GF-D8 (cell line): Measurements from ENCODE around the gene FIBIN.
"Not testable (repeated sequence)": the region's sequence is repeated elsewhere in the genome, so short reads cannot be mapped to it uniquely, and the experiment has no call there.

Source experiments
- DNase-seq: peaks from one replicate; lab custom pipeline; 2025; lab: John Stamatoyannopoulos, UW

FIBIN gene

DNA sequence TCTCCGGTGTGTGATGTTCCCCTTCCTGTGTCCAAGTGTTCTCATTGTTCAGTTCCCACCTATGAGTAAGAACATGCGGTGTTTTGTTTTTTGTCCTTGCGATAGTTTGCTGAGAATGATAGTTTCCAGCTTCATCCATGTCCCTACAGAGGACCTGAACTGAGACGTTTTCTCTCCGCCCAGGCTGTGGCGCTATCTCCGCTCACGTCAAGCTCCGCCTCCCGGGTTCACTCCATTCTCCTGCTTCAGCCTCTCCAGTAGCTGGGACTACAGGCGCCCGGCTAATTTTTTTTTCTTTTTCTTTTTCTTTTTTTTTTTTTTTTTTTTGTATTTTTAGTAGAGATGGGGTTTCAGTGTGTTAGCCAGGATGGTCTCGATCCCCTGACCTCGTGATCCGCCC, 16.7 kb upstream of the FIBIN start:
- not testable (repeated sequence) for DNase-seq

DNA sequence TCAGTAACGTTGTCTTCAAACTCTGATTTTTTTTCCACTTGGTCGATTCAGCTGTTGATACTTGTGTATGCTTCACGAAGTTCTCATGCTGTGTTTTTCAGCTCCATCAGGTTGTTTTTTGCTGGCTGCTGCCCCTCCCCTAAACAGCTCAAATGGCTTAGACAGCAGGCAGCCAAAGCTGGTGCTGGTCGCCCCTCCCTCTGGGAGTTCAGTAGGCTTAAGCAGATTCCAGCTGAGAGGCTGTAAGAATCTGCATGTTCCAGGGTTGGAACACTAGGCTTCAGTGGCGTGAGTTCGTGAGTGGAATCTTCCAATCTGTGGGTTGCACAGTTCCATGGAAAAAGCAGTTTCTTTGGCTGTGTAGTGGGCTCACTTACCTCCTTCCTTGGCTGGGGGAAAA, 10.3 kb upstream of the FIBIN start:
- DNase-seq = no peak

DNA sequence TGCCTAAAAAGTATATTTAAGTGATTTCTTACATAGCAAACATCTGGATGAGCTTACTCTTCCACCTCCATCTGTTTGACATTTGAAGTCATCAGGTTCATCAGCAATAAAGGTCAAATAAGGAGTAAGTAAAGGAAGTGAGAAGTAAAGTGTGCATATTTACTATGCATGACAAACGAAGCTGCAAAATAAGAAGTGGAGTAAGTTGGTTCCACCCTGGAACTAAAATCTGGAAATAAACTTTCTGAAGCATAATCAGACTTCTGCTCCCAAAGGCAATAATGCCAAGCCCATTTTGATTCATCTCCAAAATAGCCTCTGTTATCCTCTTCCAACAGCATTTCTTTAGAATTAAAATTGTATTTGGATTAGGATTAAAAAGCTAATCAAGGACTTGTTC, 8.4 kb upstream of the FIBIN start:
- no peak for DNase-seq

DNA sequence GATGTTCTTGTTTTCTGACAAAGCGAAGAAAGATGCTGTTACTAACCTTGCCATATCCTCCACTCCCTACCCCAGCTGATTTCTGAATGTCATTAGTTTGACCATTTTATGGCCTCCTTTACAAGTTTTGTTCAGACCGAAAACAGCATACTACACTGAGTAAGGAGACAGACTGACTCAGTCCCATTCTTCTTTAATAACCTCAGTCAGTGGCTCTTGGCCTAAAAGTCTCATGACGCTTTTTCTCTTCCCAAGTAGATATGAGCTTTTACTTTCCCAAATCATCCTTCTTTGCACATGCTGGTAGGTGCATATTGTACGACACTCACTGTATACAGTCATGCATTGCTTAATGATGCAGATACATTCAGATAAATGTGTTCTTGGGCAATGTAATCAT, 8.0 kb upstream of the FIBIN start:
- no peak for DNase-seq

DNA sequence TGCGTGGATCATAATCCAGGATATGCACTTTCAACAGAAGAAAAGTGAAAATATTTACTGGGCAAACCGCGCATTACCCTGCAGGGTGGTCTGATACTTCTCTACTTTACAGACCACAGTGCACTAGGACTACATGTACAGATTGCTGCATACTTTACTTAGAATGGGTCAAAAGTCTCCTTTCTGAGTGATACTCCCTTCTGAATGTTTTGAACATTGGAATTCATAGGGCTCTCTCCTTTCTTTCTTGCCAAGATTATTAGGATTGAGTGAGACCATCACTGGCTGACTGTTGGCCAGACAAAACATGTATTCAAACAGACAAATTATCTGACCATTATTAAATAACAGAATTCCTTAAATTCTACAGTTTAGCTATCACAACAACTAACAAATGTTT, 6.6 kb upstream of the FIBIN start:
- DNase-seq = no peak

DNA sequence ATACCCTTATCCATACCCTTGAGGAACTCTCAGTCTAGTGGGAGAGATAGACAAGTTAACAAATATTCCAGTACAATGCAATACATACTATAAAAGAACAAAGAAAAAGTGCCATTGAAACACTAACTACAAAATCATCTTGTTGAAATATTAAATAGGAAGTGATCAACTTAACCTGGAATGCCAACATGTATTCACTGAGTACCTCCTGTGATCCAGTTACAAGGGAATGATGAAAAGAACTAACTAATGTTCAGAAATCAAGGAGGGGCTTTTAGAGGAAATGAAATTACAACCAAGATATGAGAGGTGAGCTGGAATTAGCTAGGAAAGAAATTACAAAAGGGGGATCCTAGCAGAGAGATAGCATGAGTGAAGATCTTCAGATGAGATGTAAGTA, 6.2 kb upstream of the FIBIN start:
- DNase-seq = no peak

DNA sequence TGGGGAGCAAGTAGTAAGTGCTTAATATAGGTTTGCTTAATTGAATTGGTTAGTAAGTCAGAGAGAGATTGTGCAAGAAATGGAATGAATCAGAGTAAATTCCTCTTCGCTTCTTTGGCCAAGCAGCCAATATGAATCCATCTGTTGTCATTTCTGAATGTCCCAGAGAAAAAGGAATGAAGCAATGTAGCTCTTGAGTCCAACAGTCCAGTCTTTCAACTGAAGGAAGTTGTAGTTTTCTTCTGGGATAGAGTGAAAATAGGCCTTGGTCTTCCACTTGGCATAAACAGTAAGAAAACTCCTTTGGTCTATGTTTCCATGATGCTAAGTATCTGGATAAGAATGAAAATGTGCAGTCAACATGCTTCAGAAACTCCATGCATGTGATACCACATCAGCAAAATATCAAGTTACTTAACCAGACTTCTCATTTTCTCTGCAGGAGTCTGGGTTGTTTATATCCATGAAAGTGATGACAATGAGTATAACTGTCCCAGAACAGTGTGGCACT, 1.8 kb upstream of the FIBIN start:
- no peak for DNase-seq

DNA sequence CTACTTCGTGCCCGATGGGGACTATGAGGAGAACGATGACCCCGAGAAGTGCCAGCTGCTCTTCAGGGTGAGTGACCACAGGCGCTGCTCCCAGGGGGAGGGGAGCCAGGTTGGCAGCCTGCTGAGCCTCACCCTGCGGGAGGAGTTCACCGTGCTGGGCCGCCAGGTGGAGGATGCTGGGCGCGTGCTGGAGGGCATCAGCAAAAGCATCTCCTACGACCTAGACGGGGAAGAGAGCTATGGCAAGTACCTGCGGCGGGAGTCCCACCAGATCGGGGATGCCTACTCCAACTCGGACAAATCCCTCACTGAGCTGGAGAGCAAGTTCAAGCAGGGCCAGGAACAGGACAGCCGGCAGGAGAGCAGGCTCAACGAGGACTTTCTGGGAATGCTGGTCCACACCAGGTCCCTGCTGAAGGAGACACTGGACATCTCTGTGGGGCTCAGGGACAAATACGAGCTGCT, 751 bp downstream of the FIBIN start:
- DNase-seq = no peak

DNA sequence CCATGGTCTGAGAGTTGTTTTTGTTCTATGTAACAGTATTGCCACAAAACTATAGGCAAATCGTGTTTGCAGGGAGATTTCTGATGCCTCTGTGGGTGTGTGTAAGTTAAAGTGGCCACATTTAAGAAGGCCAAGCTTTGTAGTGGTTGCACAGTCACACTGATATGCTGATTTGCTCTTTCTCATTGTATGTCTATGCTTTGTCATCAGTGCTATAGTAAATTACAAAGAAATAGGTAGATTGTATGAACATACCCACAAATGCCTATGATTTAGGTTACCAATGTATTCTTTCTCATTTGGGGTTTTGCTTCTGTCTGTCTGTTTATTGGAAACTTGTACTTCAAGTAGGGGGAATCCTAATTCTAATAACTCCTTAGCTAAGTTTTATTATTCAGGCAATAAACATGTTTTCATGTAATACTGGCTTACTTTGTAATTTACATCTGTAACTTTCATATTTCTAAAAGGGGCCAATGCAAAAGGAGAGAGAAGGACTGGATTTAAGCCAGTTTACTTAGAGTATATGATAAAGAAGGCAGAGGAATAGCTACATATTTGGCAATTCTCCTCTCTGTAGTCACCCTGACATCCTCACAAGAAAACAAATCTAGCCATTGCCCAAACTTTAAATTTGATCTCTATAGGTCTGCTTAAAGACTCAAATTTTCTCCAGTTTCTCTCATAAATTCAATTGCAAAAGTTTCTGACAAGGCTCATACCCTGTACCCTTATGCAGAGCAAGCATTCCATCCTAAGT, 2.0 kb downstream of the FIBIN start:
- DNase-seq = no peak

DNA sequence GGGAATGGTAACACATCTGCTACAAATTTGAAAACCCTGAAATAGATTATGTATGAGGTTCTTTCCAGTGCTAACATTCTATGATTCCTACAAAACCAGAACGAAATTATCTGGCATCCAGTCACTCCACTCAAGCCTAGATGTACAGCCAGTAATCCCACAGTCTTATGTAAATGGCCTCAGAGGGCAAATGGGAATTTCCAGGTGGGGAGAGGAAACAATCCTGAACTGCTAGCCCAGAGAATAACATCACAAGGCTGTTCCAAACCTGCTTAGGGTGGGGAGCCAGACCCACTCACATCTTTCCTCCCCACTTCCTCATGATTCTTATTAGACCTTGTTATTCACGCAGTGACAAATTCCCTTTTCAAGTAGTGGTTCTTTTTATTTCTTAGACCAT, 3.5 kb downstream of the FIBIN start:
- DNase-seq = no peak

DNA sequence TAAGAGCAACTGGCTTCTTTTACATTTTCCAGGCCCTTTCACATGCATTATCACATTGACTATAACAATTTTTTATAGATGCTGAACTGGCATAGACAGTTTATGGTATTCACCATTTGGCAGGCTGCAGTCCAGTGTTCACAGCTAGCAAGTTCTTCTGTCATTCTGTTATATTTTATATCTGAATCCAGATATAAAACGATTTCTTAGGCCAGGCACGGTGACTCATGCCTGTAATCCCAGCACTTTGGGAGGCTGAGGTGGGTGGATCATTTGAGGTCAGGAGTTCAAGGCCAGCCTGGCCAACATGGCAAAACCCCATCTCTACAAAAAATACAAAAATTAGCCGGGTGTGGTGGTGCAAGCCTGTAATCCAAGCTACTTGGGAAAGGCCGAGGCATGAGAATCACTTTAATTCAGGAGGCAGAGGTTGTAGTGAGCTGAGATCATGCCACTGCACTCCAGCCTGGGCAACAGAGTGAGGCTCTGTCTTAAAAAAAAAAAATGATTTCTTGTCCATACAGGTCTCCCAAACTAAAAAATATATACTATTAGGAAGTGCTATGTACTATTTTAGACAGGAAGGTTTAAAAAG, 7.3 kb downstream of the FIBIN start:
- not testable (repeated sequence) for DNase-seq

DNA sequence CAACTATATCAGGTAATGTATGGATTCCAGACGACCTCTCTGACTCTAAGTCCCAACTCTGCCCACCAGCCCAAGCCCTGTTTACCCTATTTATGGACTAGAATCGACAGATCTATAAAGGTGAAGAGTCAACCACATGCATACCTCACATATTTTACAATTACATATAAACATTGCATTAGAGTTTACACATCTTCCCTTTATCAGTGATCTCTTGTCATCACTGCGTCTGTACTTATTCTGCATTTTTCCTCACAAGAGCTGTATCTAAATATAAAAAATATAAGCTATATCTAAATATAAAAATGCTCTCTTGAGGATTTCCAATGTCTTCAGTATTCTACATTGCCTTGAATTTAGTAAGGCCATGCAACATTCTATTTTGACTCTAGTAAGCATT, 8.5 kb downstream of the FIBIN start:
- DNase-seq = no peak

DNA sequence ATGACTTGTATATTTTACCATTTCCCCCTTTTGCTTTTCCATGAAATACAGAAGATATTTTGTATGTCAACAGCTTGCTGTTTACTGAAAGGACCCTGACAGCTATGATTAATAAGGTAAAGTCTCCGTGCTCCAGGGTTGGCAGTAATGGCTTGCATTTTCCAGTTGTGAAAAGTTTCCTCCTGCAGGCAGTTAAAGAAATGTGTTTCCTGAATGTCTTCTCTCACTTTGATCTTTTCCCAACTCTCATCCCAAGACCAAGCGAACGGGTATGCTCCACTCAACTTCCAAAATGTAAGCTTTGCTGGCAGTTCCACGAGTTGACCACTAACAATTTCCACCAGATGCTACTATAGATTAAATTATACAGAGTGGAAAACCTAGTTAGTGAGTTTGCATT, 8.9 kb downstream of the FIBIN start:
- DNase-seq = no peak

DNA sequence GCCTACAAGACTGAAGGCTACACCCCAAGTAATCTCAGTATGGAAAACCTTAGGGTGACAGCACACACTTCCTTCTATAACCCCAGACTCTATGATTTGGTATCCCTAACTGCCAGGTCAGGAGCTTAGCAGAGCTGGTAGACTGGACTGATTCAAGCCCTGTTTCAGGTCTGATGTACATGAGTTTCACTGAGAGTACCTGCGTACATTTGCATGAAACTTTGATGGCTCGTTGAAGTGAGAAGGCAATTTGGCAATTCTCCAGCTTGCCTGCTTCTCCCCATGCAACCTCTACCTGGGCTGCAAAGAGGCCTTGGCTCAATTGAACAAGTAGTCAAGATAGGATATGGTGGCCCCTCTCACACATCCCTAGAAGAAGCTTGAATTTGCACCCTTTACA, 10.2 kb downstream of the FIBIN start:
- no peak for DNase-seq

DNA sequence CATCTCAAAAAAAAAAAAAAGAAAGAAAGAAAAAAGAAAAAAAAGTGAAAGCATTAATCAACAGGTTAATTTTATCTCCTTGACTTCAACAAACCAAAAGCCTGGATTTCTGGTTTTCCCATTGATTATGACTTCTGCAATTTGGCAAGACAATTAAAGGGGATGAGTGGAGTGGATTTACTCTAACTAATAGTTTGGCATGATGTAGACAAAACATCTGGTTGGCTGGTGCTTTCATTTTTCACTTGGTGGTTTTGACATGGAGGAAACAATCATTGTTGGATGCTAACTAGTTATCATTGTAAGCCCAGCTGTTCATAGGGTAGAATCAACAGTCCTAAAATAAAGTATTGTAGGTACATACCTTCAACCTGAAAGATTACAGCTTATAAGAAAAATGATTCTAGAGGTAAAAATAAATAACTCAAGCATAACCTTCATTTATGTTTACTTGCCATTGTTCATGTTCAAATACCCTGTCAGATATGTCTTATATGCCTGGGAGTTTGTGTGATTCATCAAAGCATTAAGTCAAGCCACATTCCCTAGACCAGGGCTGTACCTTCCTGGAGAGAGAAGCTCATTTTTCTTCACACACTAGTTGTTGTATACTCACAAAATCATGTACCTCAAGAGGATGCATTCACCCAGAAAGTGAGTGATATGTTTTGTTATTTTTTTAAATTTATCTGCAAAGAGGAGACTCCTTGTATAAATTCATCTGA, 15.1 kb downstream of the FIBIN start:
- DNase-seq = no peak

DNA sequence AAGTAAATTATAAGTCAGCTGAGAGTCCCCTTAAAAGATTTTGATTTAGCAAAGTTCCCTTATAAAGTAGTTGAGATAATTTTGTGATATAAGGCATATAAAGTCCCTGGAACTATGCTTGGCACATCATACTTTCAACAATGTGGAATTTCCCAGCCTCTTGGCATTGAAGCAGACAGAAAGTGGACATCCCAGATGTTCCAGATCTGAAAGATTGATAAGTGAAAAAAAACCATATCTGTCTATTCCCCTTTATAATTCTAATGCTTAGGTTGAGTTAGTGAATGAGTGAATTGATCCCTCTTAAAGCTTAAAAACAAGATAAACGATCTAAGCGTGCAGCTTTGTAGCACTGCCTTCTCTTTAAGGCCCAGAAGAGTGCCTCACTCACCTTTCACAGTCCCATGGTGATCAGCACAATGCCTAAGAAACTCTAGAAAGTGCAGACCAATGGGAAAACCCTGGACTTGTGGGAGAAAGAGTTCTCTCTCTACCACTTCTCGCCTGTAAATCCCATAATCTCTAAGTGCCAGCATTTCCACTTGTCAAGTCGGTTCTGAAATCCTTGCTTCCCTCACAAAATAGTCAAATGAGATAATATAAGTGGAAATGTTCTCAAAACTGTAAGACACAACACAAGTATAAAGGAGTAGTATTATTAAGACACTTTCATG, 17.8 kb downstream of the FIBIN start:
- DNase-seq = no peak

DNA sequence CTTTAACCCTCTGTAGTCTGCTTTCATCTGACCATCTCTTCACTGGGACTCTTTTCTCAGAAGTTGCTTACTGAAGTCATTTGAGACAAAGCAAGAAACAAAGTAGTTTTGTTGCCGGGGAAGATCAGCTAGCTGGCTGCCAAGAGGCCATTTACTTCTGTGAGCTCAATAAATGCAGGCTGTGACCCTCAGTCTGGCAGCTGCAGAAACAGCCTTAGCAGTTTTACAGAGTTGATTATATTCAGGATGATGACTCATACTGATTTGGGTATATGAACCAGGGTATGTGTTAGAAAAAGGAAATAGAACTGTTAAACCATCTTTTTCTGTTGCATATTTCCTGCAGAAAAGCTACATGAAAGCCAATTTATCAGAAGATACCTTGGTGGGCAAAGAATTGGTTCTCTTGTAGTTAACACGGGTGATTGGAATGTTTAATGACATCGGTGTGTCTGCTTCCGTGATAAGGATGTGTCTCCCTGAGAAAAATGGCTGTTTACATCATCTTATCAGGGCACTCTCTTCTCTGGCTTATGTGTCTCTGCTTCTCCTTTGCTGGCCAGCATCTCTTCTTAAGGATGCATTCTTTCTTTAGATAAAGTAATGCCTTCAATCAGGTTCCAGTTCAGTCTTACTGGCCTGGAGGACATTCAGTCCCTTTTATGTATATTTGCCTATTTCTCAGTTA, 18.5 kb downstream of the FIBIN start:
- DNase-seq = no peak

DNA sequence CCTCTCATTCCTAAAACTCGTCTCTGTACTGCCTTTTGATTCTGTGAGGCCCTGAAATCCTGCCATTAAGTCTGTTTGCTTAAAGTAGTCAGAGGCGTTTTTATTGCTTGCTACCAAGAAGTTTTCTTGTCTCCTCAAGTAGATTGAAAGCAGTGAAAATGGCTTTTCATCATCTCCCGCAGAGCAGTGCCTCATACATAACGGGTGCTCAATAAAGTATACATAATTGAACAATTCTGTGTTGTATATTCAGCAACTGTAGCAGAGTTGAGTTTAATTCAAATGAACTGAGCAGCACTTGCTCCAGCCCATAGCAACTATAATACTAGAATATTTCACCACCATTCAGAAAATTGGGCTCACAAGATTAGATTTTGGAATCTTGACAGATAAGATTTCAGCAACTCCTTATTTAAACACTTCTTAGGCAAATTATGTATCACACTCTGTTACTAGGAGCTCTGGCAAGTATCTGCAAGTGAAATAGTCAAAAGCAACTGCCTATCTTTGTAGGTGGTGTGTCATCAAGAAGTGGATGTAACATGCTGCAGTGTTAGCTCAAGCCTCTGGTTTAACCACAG, 20.0 kb downstream of the FIBIN start:
- no peak for DNase-seq

DNA sequence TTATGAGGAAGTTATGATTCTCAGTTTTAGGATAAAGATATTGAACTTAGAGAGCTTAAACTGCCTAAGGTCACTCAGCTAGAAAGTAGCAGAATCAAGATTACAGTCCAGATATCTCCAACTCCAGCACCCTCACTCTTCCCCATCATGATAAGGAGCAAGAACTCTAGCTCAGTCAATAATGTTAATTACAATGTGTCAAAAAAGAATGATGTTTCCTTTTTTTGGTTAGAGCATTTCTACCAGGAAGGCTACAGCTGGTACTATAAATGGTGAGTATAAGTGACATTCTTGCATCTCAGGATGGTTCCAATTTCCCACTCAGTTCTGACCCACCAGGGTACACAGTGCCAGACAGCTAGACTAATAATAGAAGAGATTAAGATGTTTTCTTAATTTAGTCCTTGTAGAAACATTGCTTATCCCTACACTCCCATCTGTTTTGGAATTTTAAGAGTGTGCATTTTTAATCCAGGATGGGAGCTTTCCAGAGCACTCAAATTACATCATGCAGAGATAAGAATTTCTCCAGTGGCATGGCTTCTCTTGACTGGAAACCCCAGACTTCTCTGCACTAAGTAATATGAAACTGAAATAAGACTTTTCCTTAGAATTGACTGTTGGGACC, 25.1 kb downstream of the FIBIN start:
- no peak for DNase-seq

DNA sequence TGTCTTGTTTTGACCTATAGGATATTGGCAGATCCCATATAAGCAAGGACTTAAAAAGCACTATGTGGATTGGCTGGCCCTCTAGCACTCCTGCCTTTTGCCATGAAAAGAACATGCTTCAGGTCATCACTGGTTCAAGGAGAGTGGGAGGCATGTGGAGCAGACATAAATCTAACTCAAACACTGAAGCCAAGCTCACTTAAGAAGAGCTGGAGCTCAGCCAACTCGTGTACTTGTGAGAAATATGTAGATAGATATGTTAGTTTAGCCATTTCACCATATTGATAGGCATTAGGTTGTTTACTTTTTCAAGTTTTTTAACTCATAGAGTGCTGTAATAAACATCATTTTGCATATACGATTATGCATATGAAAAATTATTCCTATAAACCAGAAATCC, 26.8 kb downstream of the FIBIN start:
- DNase-seq = no peak

DNA sequence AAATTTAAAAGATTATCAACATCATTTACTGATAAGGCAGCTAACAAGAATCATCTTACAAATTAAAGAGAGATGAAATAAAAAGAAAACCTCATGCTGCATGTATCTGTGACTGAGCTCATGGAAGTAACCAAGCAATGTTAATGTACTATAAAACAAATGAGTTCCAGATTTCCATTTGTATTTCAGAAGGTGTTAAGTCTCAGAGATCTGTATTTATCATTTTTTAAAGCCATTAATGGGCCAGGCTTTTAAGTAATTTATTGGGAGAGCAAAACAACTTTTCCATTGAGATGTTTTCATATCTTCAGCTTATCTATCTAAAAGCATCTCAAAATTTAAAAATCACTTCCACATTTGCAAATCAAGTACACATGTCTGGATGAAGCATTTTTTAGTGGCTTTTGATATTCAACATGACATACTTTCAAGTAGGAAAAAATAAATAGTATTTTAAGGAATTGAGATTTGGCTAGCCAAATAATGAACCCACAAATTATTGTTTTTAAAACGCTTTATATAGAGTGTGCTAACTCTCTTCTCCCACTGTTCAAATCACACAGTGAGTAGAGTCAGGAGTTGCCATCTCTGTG, 28.8 kb downstream of the FIBIN start:
- no peak for DNase-seq
